SKM-1 treated with dmso at 0.1 percent for 144 hours (cell line): ENCODE measurements around the gene C1QTNF12.
"Not testable (repeated sequence)": the region's sequence is repeated elsewhere in the genome, so short reads cannot be mapped to it uniquely, and the experiment has no call there.

ENCODE experiments used
- DNase-seq: peaks from one replicate; lab custom pipeline; 2025; ENCODE audit not compliant: unreplicated experiment; lab: John Stamatoyannopoulos, UW

C1QTNF12 gene

DNA sequence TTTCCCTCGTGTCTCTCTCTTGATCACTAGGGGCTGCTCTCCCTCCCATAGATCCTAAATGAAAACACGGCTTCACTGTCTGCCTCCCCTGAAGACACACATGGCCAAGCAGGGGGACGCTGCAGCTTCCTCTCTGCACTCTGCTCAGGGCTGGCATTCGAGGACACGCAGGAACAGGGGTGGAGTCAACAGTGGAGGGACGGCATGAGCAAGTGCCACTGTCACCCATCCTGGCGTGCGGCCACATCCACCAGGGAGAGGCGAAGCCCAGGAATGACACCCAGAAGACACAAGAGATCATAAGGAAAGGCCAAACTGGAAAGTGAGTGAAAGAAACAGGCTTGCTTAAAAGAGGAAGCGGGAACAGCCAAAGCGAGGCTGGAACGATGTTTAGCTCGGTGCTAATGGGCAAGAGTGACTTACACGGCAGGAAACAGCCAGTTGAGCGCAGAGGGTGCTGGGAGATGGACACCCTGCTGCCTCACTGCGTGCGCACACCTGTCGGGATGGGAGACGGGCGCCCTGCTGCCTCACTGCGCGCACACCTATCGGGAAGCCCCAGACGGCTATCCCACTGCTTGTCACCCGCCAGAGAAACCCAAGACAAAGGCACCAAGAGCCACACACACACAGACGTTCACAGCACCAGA, 13.6 kb upstream of the C1QTNF12 start:
- DNase-seq, result no peak

GRCh38 chr1:1259540-1259939, 13.0 kb upstream of the C1QTNF12 start:
- no peak for DNase-seq

DNA sequence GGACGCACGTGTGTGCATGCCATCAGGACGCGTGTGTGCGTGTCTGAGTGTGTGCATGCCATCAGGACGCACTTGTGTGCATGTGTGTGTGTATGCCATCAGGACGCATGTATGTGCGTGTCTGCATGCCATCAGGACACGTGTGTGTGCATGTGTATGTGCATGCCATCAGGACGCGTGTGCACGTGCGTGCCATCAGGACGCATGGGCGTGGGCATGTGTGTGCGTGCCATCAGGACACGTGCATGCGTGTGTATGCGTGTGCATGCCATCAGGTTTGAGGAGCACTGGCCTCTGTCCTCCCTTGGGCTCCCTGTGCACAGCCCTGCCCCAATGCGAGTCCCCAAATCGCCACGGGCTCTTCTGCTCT, 12.6 kb upstream of the C1QTNF12 start:
- DNase-seq, result no peak

DNA sequence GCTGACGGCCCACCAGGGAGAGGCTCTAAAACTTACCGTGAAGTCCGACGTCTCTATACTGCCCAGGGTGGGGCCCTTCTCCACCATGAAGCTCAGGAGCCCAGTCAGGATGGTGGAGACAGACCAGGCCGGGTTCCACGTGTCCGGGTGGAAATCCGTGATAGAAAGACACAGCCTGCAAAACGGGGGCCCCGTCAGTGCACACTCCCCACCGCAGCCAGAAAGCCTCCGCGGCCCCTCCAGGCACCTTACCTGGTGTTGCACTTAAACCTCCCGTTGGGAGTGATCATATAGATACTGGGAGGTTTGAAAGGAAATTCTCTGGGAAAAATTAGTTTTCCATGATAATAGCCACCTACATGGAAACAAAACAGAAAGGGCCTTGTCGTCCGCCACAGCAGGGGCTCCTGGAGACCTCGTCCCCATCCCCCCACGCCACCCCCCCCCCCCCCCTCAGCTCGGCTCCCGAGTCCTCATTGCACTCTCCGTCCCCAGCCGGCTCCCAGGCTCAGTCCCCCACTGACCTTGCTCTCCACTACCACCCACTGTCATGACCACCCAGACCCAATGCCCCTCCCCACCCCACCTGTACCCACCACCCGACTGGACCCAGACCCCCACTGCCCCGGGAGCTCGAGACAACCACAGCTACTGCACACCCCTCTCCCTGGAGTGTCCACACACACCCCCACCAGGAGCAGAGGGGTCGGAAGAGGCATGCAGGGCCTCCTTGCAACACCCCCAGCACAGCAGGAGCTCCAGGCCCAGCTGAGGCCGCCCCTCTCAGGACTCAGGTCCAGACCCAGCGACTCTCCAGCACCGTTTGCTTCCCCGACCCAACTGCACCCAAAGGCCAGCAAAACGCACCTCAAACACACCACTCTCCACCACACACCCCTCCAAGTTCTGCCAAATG, 10.7 kb upstream of the C1QTNF12 start:
- no peak for DNase-seq

GRCh38 chr1:1255611-1256010, 9.1 kb upstream of the C1QTNF12 start:
- no peak for DNase-seq

DNA sequence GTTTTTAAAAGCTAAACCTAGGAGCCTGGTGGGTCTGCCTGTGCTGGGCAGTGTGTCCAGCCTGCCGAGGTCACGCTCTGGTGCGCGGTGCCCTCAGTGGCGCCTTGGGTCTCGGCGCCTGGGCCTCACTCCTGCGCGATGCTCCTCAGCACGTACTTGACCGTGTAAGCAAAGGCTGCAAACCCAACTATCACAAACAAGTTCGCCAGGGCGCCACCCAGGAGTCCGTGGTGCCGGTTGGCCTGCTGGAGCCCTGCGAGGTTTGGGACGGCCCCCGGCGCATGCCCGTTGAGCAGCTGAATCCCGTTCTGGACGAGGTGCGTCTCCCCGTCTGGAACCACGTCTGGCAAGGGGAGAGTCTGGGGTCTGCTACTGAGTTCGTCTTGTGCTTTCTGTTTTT, 8.6 kb upstream of the C1QTNF12 start:
- no peak for DNase-seq

DNA sequence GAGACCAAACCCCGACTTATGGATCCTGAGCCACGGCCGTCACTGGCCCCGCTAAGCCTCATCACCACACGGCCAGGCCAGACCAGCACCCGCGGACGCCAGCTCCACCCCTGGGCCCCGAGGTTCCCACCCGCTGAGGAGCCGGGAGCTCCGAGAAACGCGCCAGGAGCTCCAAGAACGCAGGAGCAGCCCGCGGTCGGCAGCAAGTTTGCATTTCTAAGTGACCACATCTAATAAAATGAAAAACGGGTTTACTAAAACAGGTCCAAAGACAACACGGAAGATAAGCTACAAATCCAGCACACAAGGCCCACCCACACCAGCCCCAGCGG, 8.1 kb upstream of the C1QTNF12 start:
- DNase-seq, result no peak

- DNase-seq, result no peak
These were observed 7.6 kb upstream of the C1QTNF12 start for GRCh38 chr1:1253972-1254666.

- no peak for DNase-seq
These were observed 6.8 kb upstream of the C1QTNF12 start for GRCh38 chr1:1253314-1253713.

DNA sequence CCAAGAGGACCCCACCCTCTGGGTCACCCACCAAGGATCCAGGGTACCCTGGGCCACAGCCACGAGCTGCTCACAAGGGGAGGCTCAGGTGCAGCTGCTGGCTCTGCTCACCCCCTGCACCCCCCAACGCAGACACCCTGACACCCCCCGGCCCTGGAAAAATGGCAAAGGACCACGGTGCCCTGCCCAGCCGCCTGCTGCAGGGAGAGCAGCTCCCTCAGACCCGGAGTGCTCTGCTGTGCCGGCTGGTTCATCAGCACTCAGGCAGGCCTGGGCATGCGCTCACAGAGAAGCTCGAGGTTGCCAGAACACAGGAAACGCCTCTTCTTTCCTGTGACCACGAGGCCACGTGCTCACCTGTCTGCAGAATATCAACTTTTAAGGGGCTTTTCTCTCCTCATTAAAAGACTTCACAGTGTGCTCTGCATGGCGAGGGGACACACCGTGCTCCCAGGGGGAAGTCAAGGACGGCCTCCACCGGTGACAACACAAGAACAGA, 4.3 kb upstream of the C1QTNF12 start:
- no peak for DNase-seq

DNA sequence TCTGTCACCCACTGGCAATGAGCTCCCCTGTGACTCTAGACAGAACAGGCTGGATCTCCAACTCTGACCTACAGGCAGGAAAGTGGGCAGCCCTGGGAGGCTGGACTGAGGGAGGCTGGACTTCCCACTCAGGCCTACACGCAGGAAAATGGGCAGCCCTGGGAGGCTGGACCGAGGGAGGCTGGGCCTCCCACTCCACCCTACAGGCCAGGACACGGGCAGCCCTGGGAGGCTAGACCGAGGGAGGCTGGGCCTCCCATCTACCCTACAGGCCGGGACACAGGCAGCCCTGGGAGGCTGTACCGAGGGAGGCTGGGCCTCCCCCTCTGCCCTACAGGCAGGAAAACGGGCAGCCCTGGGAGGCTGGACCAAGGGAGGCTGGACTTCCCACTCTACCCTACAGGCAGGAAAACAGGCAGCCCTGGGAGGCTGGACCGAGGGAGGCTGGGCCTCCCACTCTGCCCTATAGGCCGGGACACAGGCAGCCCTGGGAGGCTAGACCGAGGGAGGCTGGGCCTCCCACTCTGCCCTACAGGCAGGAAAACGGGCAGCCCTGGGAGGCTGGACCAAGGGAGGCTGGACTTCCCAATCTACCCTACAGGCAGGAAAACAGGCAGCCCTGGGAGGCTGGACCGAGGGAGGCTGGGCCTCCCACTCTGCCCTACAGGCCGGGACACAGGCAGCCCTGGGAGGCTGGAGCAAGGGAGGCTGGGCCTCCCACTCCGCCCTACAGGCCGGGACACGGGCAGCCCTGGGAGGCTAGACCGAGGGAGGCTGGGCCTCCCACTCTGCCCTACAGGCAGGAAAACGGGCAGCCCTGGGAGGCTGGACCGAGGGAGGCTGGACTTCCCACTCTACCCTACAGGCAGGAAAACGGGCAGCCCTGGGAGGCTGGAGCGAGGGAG, 1.7 kb upstream of the C1QTNF12 start:
- not testable (repeated sequence) for DNase-seq

- DNase-seq, result no peak
These were observed 905 bp upstream of the C1QTNF12 start for GRCh38 chr1:1247341-1247913.

GRCh38 chr1:1245817-1246576, 525 bp downstream of the C1QTNF12 start:
- no peak for DNase-seq

DNA sequence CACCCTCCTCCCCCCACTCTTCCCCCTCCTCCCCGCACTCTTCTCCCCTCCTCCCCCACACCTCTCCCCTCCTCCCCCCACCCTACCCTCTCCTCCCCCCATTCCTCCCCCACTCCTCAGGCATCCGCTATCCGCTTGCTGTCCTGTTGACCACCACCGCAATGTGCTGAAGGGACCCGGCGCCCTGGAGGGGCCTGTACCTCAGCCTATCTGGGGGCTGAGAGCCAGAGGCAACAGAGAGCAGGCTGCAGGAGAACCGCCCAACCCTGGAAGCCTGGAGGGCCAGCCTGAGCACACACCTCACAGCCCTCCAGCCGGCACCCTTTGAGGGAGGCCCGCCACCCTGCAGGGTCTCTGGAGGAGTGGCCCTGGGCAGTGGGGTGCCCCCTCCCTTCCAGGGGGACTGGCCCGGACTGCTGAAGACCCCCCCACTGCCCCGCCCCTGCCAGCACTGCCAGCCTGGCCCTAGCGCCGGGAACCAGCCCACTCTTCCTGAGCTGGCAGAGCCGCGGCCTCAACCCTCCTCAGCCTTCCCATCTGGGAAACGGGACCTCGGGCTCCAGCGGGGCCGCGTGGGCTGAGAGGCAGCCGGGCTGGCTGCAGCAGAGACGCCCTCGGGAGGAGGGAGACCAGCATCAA, 1.2 kb downstream of the C1QTNF12 start:
- no peak for DNase-seq

DNA sequence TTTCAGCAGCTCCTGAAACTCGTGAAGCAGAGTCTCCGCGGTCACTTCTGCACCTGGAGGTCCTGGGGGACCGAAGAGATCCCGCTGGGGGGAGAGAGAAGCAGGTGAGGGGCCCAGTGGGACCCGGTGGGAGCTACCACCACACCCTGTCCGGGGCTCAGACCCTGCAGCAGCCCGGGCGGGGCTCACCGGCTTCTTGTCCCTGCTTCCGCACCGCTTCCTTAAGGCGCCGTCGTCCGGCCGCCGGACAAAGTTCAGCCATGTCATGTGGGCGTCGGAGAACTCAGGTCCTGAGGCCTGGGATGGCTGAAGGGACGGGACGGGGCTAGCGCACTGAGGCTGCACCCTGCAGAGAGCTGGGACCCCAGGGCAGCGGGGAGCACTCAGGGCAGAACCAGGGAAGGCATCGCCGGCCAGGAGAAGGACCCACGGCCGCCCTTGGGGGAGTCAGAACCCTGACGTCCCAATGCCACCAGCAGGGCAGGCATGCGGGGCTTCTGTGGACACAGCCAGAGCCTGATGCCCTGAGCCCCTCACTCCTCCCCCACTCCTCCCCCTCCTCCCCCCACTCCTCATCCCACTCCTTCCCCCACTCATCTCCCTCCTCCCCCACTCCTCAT, 2.2 kb downstream of the C1QTNF12 start:
- no peak for DNase-seq

DNA sequence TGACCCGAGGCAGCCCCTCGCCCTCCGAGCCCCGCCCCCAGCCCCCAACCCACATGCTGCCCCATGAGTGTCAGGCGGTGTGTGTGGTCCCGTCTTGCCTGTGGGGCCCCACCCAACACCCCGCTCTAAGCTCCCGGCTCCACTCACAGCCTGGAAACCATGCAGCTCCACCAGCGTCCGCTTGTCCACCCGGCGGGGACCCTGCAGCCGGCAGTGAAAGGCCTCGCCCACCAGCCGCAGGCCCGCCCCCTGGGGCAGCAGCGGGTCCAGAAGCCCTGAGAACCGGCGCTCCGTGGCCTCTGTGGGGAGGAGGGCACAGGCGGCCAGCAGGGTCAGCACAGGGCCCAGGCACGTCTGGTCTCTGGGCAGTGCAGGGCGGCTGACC, 2.7 kb downstream of the C1QTNF12 start:
- no peak for DNase-seq

- DNase-seq, result no peak
These were observed 3.3 kb downstream of the C1QTNF12 start for GRCh38 chr1:1243266-1243660.

DNA sequence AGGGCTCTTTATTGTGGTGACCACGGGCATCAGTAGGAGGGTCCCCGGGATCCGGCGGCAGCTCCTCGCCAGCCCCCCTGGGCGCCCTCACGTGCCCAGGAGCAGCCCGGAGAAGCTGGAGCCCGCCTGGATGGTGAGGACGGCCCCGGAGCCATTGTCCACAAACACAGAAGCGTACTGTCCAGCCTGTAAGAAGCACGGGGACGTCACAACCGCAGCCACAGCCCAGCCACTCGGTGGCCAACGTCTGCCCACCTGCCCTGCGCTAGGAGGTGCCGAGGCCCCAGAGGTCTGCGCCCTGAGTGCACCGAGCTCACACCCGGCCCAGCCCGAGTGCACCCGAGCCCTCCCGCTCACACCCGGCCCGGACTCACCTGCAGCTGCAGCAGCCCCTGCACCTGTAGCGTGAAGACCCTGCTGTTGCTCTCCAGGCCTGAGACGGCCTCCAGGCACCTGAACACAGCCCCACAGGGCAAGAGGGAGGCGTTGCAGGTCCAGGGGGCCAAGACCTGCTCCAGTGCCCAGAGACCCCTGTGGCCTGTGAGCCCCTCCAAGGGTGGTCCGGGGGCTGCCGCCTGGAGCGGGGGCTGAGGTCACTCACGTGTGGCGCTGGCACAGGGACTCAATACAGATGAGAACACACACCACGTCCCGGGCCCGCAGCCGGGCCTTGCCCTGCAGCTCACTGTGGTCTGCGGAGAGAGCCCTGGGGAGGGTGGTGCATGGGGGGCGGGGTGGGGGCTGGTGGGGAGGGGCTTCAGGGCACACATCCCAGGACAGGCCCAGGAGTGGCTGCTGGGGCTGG, 3.9 kb downstream of the C1QTNF12 start:
- no peak for DNase-seq
